ELR (cell line): ENCODE data around the gene ANKRD9.
"Not testable (repeated sequence)": the region's sequence is repeated elsewhere in the genome, so short reads cannot be mapped to it uniquely, and the experiment has no call there.

ENCODE experiments used
- DNase-seq: peaks from one replicate; pipeline ENCODE4 v3.0.0-alpha.2; 2015; ENCODE audit warnings: low read depth

ANKRD9 gene

GRCh38 chr14:102538602-102539543 is 29.3 kb upstream of the ANKRD9 start:
- DNase-seq: no peak

DNA sequence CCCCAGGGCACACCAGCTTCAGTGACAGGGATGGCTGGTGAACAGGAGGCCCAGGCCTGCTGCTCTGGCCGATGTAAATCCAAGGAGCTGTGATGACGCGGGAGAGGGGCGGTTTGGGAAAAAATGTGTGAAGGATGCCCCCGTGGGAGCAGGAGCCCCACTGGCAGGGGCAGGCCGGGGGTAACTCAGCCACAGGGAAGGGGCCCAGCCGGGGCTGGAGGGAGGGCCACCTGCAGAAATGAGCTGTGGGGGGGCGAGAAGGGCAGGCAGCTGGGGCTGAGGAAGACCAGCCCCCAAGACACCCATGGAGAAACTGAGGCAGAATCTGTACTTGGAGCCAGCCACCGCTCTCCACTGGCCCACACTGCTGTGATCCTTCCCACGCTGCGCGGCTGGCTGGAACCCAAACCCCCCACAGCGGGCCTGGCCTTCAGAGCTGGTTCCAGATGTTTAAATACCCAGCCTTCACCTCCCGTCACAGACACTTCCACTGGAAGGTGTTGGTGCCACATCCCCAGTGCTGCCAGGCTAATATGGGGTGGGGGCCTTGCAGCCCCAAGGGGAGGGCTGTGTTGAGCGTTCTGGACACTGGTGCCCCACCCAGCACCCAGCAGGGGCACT is 28.5 kb upstream of the ANKRD9 start:
- no peak for DNase-seq

- DNase-seq: peak; percentile 39
Measured at GRCh38 chr14:102532204-102532658, 22.7 kb upstream of the ANKRD9 start.

DNA sequence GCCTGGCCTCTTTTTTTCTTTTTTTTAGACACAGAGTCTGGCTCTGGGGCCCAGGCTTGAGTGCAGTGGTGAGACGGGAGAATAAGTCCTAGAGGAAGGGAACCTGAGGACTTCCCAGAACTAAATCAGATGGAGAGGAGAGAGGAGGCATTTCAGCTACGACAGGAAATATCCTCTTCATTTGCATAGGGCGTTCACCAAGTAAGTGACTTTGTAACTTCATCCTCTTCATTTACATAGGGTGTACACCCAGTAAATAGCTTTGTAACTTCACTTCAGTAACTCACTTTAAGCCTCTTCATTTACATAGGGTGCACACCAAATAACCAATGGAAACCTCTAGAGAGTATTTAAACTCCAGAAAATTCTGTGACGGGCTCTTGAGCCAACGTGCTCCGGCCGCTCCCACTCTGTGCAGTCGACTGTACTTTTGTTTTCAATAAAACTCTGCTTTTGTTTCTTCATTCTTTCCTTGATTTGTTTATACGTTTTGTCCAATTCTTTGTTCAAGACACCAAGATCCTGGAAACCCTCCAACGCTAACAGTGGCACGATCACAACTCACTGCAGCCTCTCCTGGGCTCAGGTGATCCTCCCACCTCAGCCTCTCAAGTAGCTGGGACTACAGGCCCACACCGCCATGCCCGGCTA is 21.4 kb upstream of the ANKRD9 start:
- DNase-seq: peak; percentile 34

DNA sequence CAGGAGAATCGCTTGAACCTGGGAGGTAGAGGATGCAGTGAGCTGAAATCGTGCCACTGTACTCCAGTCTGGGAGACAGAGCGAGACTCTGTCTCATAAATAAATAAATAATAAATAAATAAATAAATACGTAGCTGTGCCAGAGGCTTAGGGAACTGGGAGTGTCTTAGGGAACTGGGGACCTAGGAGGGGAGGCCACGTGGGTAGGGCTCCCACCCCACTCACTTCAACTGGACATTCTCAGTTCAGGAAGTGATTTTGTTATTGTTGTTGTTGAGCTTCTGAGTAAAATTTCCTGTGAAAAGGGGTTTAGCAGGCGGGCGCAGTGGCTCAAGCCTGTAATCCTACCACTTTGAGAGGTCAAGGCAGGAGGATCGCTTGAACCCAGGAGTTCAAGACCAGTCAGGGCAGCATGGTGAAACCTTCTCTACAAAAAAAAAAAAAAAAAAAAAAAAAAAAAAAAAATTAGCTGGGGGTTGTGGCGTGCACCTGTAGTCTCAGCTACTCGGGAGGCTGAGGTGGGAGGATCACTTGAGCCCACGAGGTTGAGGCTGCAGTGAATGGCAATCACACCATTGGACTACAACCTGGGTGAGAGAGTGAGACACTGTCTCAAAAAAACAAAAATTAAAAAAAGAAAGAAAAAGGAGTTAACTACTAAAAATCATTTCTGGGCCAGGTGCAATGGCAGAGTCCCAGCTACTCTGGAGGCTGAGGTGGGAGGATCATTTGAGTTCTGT is 19.0 kb upstream of the ANKRD9 start:
- DNase-seq: no peak

DNA sequence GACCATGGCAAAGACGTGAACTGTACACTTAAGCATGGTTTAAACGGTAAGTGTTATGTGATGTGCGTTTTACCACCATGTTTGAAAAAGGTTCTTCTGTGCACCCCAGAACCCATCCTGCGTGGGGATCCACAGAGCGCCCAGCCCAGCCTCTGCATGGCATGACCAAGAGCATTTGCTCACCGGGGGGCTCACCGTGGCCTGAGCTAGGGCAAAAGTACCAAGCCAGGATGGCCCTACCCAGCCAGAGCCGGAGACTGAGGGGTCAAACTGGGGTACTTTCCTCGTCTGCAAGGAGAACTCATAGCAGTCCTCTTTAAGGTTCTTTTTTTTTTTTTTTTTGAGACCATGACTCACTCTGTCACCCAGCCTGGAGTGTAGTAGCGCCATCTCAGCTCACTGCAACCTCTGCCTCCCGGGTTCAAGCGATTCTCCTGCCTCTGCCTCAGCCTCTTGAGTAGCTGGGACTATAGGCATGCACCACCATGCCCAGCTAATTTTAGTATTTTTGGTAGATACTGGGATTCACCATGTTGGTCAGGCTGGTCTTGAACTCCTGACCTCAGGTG is 16.4 kb upstream of the ANKRD9 start:
- DNase-seq: peak; percentile 37

DNA sequence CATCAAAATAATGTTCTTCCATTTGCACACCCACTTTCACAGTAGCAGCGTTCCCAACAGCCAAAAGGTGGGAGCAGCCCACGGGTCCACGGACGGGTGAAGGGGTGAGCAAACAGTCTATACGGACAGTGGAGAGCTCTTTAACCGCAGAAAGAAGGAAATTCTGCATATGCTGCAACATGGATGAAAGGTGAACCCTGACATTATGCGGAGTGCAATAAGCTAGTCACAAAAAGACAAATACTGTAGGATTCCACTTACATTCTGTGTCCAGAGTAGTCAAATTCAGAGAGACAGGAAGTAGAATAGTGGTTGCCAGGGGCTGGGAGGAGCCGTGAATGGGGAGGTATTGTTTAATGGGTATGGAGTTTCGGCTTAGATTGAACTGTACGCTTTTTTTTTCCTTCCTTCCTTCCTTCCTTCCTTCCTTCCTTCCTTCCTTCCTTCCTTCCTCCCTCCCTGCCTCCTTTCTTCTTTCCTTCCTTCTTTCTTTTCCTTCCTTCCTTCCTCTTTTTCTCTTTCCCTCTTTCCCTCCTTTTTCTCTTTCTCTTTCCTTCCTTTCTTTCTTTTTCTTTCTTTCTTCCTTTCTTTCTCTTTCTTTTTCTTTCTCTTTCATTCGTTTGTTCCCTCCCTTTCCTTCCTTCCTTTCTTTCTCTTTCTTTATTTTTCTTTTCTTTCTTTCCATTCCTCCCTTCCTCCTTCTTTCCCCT is 15.8 kb upstream of the ANKRD9 start:
- peak; percentile 75 for DNase-seq

GRCh38 chr14:102524451-102525218 is 15.1 kb upstream of the ANKRD9 start:
- DNase-seq: peak; percentile 100

- no peak for DNase-seq
Measured at GRCh38 chr14:102523569-102524450, 14.2 kb upstream of the ANKRD9 start.

GRCh38 chr14:102523200-102523568 is 13.6 kb upstream of the ANKRD9 start:
- no peak for DNase-seq

DNA sequence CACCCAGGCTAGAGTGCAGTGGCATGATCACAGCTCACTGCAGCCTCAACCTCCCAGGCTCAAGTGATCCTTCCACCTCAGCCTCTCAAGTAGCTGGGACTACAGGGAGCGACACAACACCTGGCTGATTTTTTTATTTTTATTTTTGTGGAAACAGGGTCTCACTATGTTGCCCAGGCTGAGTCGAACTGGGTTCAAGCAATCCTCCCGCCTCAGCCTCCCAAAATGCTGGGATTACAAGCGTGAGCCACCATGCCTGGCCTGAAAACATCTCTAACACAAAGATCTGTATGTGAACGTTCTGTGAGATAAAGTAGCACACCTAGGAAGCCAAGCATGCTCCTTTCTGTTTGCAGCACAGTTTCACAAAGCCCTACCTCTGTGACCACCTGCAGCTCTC is 10.1 kb upstream of the ANKRD9 start:
- not testable (repeated sequence) for DNase-seq

GRCh38 chr14:102518063-102518648 is 8.6 kb upstream of the ANKRD9 start:
- DNase-seq: no peak

GRCh38 chr14:102517392-102518062 is 8.0 kb upstream of the ANKRD9 start:
- DNase-seq: no peak

GRCh38 chr14:102516531-102517391 is 7.2 kb upstream of the ANKRD9 start:
- DNase-seq: peak; percentile 60

- DNase-seq: no peak
Measured at GRCh38 chr14:102514987-102515733, 5.6 kb upstream of the ANKRD9 start.

- no peak for DNase-seq
Measured at GRCh38 chr14:102513899-102514772, 4.6 kb upstream of the ANKRD9 start.
